IMR-90 (cell line): Measurements from ENCODE around the gene RAI1. TPM values are rescaled to one million over a fixed set of nuclear protein-coding genes. Genes with fewer than 3 reads are reported as not detected.

ENCODE experiments used
- ATAC-seq: fragments of 200-7000 bp; cut with Tn5 transposase; 2 replicates; pipeline ENCODE4 v1.9.1; 2020; ENCODE audit warnings: low read depth, mild to moderate bottlenecking, moderate library complexity
- BruUV-seq: library from RNA; stranded (reverse); fragments of 400-500 nt; replicated peaks from 2 replicates; lab custom pipeline; 2021; lab: Mats Ljungman, UMichigan
- CTCF ChIA-PET: fragments of 300-600 bp; formaldehyde crosslinking; extraction: SDS; loops from one replicate; lab custom pipeline; 2021; ENCODE audit warnings: antibody characterized with exemption; lab: Yijun Ruan, JAX
- POLR2A ChIA-PET: fragments of 300-600 bp; sonication (Branson Sonifier 250); formaldehyde crosslinking; loops from one replicate; lab custom pipeline; 2022; ENCODE audit warnings: antibody characterized with exemption; ENCODE audit not compliant: unreplicated experiment; lab: Charles Lee
- DNase-seq: peaks from one replicate; pipeline ENCODE4 v3.0.0; 2013
- H2AFZ ChIP-seq: replicated peaks from 2 replicates; pipeline ENCODE3; 2013; ENCODE audit warnings: low read length, mild to moderate bottlenecking; ENCODE audit not compliant: poor library complexity
- H2AK5ac ChIP-seq: 2 replicates; pipeline ENCODE4 v1.6.1; 2013; ENCODE audit warnings: low read depth, low read length, inconsistent platforms
- H2AK9ac ChIP-seq: replicated peaks from 2 replicates; pipeline ENCODE3; 2013; ENCODE audit warnings: mild to moderate bottlenecking, low read depth, low read length, moderate library complexity; ENCODE audit not compliant: poor library complexity
- H2BK120ac ChIP-seq: 2 replicates; pipeline ENCODE4 v1.6.1; 2013; ENCODE audit warnings: low read depth, low read length, inconsistent platforms
- H2BK15ac ChIP-seq: 3 replicates; pipeline ENCODE4 v1.6.1; 2013; ENCODE audit warnings: low read depth, low read length, inconsistent platforms
- H2BK20ac ChIP-seq: 2 replicates; pipeline ENCODE4 v1.6.1; 2013; ENCODE audit warnings: low read depth, mild to moderate bottlenecking, inconsistent platforms, low read length, moderate library complexity
- H2BK5ac ChIP-seq: 2 replicates; pipeline ENCODE4 v1.6.1; 2013; ENCODE audit warnings: mild to moderate bottlenecking, low read depth, low read length, inconsistent platforms; ENCODE audit not compliant: poor library complexity, severe bottlenecking
- H3K14ac ChIP-seq: replicated peaks from 2 replicates; pipeline ENCODE4 v1.6.1; 2013; ENCODE audit warnings: low read depth, low read length, inconsistent platforms
- H3K18ac ChIP-seq: 2 replicates; pipeline ENCODE4 v1.6.1; 2013; ENCODE audit warnings: low read depth, low read length, control low read depth
- H3K23ac ChIP-seq: 2 replicates; pipeline ENCODE4 v1.6.1; 2013; ENCODE audit warnings: low read depth, low read length, inconsistent platforms
- H3K27ac ChIP-seq: 2 replicates; pipeline ENCODE4 v1.5.1; 2013; ENCODE audit warnings: mild to moderate bottlenecking, control low read depth, low read length; ENCODE audit not compliant: insufficient read depth
- H3K27me3 ChIP-seq: 2 replicates; pipeline ENCODE4 v1.6.1; 2013; ENCODE audit warnings: low read length; ENCODE audit not compliant: control insufficient read depth, insufficient read depth
- H3K36me3 ChIP-seq: 2 replicates; pipeline ENCODE4 v1.6.1; 2013; ENCODE audit warnings: low read length, mixed read lengths; ENCODE audit not compliant: control insufficient read depth, insufficient read depth
- H3K4ac ChIP-seq: 2 replicates; pipeline ENCODE4 v1.6.1; 2013; ENCODE audit warnings: low read depth, low read length, inconsistent platforms
- H3K4me1 ChIP-seq: 2 replicates; pipeline ENCODE4 v1.6.1; 2013; ENCODE audit warnings: low read length, mixed read lengths; ENCODE audit not compliant: control insufficient read depth, insufficient read depth
- H3K4me2 ChIP-seq: 2 replicates; pipeline ENCODE4 v1.6.1; 2013; ENCODE audit warnings: low read depth, mild to moderate bottlenecking, control low read depth, low read length, moderate library complexity
- H3K4me3 ChIP-seq: 2 replicates; pipeline ENCODE4 v1.5.1; 2013; ENCODE audit warnings: low read depth, mild to moderate bottlenecking, control low read depth, low read length, moderate library complexity; ENCODE audit not compliant: insufficient read depth
- H3K56ac ChIP-seq: 2 replicates; pipeline ENCODE4 v1.6.1; 2013; ENCODE audit warnings: low read length, inconsistent platforms; ENCODE audit not compliant: insufficient read depth; ENCODE audit errors: extremely low read depth
- H3K79me1 ChIP-seq, 2 experiments: 2 replicates each; pipeline ENCODE4 v1.6.1; 2013; ENCODE audit warnings: low read length in 2 of 2, inconsistent platforms in 1 of 2, low read depth in 1 of 2
- H3K9ac ChIP-seq: 2 replicates; pipeline ENCODE4 v1.6.1; 2013; ENCODE audit warnings: low read depth, low read length, control low read depth
- H3K9me1 ChIP-seq: 2 replicates; pipeline ENCODE4 v1.6.1; 2013; ENCODE audit warnings: low read length, inconsistent platforms; ENCODE audit not compliant: insufficient read depth
- H3K9me3 ChIP-seq: 2 replicates; pipeline ENCODE4 v1.6.1; 2013; ENCODE audit warnings: low read length; ENCODE audit not compliant: control insufficient read depth, insufficient read depth
- H4K20me1 ChIP-seq: 2 replicates; pipeline ENCODE4 v1.6.1; 2013; ENCODE audit warnings: low read length, inconsistent platforms; ENCODE audit not compliant: insufficient read depth
- H4K5ac ChIP-seq: 2 replicates; pipeline ENCODE4 v1.6.1; 2013; ENCODE audit warnings: mild to moderate bottlenecking, low read depth, low read length, control low read depth
- H4K8ac ChIP-seq, 2 experiments: 2 replicates each; pipeline ENCODE4 v1.6.1; 2013; ENCODE audit warnings: low read depth in 2 of 2, low read length in 2 of 2, control low read depth in 1 of 2, inconsistent platforms in 1 of 2
- H4K91ac ChIP-seq: 2 replicates; pipeline ENCODE4 v1.6.1; 2013; ENCODE audit warnings: low read depth, low read length, inconsistent platforms; ENCODE audit not compliant: insufficient read depth
- MXI1 ChIP-seq: IDR thresholded peaks from 2 replicates; pipeline ENCODE4 v1.6.1; 2012; ENCODE audit warnings: low read depth, mild to moderate bottlenecking, low read length, moderate library complexity, borderline replicate concordance
- POLR2A ChIP-seq: IDR thresholded peaks from 2 replicates; pipeline ENCODE4 v1.6.1; 2012; ENCODE audit warnings: mild to moderate bottlenecking, low read depth, low read length
- WGBS, 2 experiments: methylation state at CpG; one replicate each; pipeline versions ENCODE4 v1.1.5 to v1.1.7; 2013; ENCODE audit warnings: missing lambda C conversion rate in 2 of 2; ENCODE audit not compliant: insufficient read length in 1 of 2; ENCODE audit errors: extremely low coverage in 2 of 2; 5-methylcytosine and 5-hydroxymethylcytosine counted together
- dilution Hi-C: fragments of 300-500 bp; cut with HindIII; formaldehyde crosslinking; loops from one replicate; pipeline ENCODE4 v1.14.3; 2018; ENCODE audit warnings: low sequenced_read_pairs; ENCODE audit not compliant: unreplicated experiment
- in situ Hi-C: fragments of 300-500 bp; cut with MboI; formaldehyde crosslinking; loops from 3 replicates; pipeline ENCODE4 v1.14.3; 2019; ENCODE audit warnings: low sequenced_read_pairs, inconsistent platforms, mixed read lengths
- intact Hi-C: fragments of 100-400 bp; cut with micrococcal nuclease; formaldehyde crosslinking; loops from 2 replicates; pipeline ENCODE4 v1.10.0; 2022
- polyA plus RNA-seq, 3 experiments: library from polyadenylated mRNA; depleted of rRNA; stranded (reverse); fragments of >200 nt; gene quantifications; 2 replicates each; pipeline ENCODE4 v1.2.3, GENCODE V29; 2012; ENCODE audit warnings: low replicate concordance in 1 of 3
- total RNA-seq: library from RNA; depleted of rRNA; stranded (reverse); fragments of >200 nt; gene quantifications from 2 replicates; pipeline ENCODE4 v1.2.3, GENCODE V29; 2012

RAI1 gene
- total and polyA plus RNA-seq, 2 of the 4 experiments (the other 2 are of a cell fraction): 1.8 to 10.5 TPM

DNA sequence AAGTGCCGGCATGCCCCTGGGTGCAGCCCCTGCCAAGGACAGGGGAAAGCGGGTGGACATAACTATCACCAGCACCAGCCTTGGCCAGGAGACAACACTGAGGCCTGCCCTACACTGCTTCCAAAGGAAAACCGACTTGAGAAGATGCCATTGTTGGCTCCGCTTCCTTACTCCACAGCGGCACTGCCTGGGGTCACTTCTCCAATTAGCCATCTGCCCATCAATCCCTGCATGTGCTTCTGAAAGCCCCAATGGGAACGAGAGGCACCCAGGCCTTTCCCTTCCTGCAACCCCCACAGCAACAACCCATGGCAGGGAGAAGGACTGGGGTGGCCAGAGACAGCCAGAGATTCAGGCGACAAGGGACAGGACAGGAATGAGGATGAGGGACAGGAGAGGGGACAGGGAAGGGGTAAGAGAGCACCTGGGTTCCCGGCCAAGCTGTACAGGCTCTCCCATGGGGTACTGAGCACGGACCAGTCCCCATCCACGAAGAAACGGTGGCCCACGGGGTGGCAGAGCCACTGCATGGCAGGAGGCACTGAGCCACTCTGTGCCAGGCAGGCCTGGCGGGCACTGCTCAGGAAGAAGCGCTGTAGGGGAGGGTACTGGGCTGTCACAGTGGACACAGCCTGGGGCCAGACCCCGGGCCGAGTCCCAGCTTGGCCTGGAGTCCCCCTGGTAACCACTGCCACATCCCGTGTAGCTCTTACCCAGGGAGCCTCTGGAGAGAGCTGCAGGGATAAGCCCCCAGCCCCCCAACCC, 134.4 kb downstream of the RAI1 start:
- Histone ChIP-seq H3K9me1 (peaks cover 11% of the 10 kb centered on the region), H3K4me3 (no peak overlapping the region), H4K8ac (no peak overlapping the region), H4K91ac (no peak overlapping the region), H3K14ac (no peak overlapping the region), H2BK15ac (no peak overlapping the region), H3K4me1 (peaks cover 25% of the 10 kb centered on the region), H2BK5ac (no peak overlapping the region), H3K9me3 (no peaks in the 10 kb centered on the region), H3K9ac (no peak overlapping the region), H3K18ac (no peak overlapping the region), H3K56ac (no peak overlapping the region), H4K20me1 (peaks cover 68% of the 10 kb centered on the region), H2AK5ac (no peak overlapping the region), H2AFZ (no peak overlapping the region), H3K4ac (no peak overlapping the region), H3K27me3 (no peaks in the 10 kb centered on the region), H3K23ac (no peak overlapping the region), H3K36me3 (peaks cover 71% of the 10 kb centered on the region), H2BK20ac (no peak overlapping the region), H3K79me1 (peaks cover 5 to 46% of the 10 kb centered on the region in 2 experiments), H2AK9ac (no peak overlapping the region), H3K27ac (no peak overlapping the region), H3K4me2 (no peak overlapping the region), H2BK120ac (no peak overlapping the region), H4K5ac (no peak overlapping the region)
- dilution Hi-C loops (no loop called here), in situ Hi-C loops (no loop called here), intact Hi-C loops (no loop called here)
- TF ChIP-seq POLR2A (0 out of 2 replicates have a peak, but pooled peaks have one; percentile 29), MXI1 (no peak)
- no TSS peak for BruUV-seq
- CTCF ChIA-PET: no interaction called here
- ATAC-seq: no peak
- POLR2A ChIA-PET: no interaction called here
- 100% methylated on average over 2 of the region's 17 CpGs; no CpG with 5 or more reads in 1 of the 2 experiments for WGBS, 2 experiments
- DNase-seq: no peak
